ENCODE measurements around the gene RNPEPL1. TPM values are rescaled to one million over a fixed set of nuclear protein-coding genes. Genes with fewer than 3 reads are reported as not detected.
"Not testable (repeated sequence)": the region's sequence is repeated elsewhere in the genome, so short reads cannot be mapped to it uniquely, and the experiment has no call there.

RNPEPL1 gene
- total RNA-seq, 4 donors from 2014 or later: 49.1 to 127 (median 55.5) TPM

DNA sequence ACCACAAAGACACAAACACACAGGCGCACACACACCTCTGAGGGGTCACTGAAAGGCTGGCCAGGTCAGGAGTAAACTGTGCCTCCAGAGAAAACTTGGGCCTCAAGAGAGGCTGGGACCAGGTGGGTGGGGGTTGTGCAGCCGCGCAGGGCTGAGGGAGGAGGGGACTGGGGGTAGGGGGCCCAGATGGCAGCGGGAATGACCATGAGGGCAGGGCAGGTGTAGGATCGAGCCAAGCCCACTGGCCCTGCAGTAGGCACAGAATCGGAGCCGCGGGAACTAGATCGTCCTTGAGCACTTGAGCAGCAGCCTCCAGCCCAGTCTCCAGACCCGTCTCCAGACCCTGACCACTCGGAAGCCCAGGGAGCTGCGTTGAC is 47.3 kb upstream of the RNPEPL1 start:
- H3K36me3 ChIP-seq: peaks cover 0 to 42% of the 10 kb centered on the region in 2 donors
- ATAC-seq: no peak
- H3K4me1 ChIP-seq: peaks cover 0 to 17% (median 11%) of the 10 kb centered on the region in 3 donors
- no peaks in the 10 kb centered on the region for H3K9me3 ChIP-seq
- H3K4me3 ChIP-seq: no peak overlapping the region
- TF ChIP-seq POLR2AphosphoS5 (IDR thresholded peaks at IDR 0.05) (no peak), EP300 (IDR thresholded peaks at IDR 0.05) (no peak), POLR2A (IDR thresholded peaks at IDR 0.05) (no peak)
- TF ChIP-seq, protein P1, sequence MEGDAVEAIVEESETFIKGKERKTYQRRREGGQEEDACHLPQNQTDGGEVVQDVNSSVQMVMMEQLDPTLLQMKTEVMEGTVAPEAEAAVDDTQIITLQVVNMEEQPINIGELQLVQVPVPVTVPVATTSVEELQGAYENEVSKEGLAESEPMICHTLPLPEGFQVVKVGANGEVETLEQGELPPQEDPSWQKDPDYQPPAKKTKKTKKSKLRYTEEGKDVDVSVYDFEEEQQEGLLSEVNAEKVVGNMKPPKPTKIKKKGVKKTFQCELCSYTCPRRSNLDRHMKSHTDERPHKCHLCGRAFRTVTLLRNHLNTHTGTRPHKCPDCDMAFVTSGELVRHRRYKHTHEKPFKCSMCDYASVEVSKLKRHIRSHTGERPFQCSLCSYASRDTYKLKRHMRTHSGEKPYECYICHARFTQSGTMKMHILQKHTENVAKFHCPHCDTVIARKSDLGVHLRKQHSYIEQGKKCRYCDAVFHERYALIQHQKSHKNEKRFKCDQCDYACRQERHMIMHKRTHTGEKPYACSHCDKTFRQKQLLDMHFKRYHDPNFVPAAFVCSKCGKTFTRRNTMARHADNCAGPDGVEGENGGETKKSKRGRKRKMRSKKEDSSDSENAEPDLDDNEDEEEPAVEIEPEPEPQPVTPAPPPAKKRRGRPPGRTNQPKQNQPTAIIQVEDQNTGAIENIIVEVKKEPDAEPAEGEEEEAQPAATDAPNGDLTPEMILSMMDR (IDR thresholded peaks at IDR 0.05): no peak
- WGBS, 2 donors (ENCODE audit: low coverage in 1 of 2): 80 to 91% methylated on average over 2 to 9 of the region's 12 CpGs
- no peak overlapping the region for H3K27ac ChIP-seq
- H3K27me3 ChIP-seq: peaks cover 19% of the 10 kb centered on the region

DNA sequence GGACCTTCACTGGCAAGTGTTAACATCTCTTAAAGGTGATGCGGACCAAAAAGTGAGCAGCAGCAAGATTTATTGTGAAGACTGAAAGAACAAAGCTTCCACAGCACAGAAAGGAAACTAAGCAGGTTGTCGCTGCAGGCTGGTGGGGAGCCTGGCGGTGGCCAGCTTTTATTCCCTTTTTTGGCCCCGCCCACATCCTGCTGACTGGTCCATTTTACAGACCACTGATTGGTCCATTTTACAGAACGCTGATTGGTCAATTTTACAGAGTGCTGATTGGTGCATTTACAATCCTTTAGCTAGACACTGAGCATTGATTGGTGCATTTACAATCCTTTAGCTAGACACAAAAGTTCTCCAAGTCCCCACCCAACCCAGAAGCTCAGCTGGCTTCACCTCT is 46.4 kb upstream of the RNPEPL1 start:
- Histone ChIP-seq H3K4me1 (peaks cover 0 to 17% (median 11%) of the 10 kb centered on the region in 3 donors), H3K27me3 (peaks cover 19% of the 10 kb centered on the region), H3K36me3 (peaks cover 0 to 48% of the 10 kb centered on the region in 2 donors)
- not testable (repeated sequence) for H3K9me3 ChIP-seq, H3K27ac ChIP-seq, H3K4me3 ChIP-seq, ATAC-seq
- 92 to 93% methylated on average over 5 of the region's 5 CpGs for WGBS, 2 donors (ENCODE audit: low coverage in 1 of 2)

DNA sequence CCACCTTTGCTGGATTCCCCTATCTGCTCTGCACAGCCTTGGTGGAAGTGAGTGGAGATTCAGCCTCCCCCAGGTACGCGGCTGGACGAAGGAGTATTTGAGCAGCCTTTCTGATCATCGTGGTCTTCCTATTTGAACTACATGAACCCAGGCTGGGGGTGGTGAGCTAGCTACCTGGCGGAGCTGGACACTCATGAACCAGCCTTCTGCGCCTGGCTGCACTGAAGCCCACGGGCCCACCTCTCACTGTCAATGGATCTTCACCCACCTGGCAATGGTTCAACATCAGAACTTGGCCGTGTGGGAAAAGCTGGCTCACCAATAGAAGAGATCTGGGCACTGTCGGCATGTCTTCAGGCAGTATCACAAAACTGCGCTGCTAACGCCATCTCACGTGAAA is 45.9 kb upstream of the RNPEPL1 start:
- no peak for TF ChIP-seq EP300 (IDR thresholded peaks at IDR 0.05)
- no peak for TF ChIP-seq POLR2AphosphoS5 (IDR thresholded peaks at IDR 0.05)
- no peak for TF ChIP-seq POLR2A (IDR thresholded peaks at IDR 0.05)
- TF ChIP-seq, protein P1 (IDR thresholded peaks at IDR 0.05): no peak
- Histone ChIP-seq H3K4me1 (peaks cover 0 to 17% (median 11%) of the 10 kb centered on the region in 3 donors), H3K36me3 (peaks cover 0 to 48% of the 10 kb centered on the region in 2 donors), H3K9me3 (no peaks in the 10 kb centered on the region), H3K4me3 (no peak overlapping the region), H3K27ac (no peak overlapping the region), H3K27me3 (peaks cover 18% of the 10 kb centered on the region)
- 73 to 76% methylated on average over 2 to 4 of the region's 12 CpGs for WGBS, 2 donors (ENCODE audit: low coverage in 1 of 2)
- ATAC-seq: no peak

DNA sequence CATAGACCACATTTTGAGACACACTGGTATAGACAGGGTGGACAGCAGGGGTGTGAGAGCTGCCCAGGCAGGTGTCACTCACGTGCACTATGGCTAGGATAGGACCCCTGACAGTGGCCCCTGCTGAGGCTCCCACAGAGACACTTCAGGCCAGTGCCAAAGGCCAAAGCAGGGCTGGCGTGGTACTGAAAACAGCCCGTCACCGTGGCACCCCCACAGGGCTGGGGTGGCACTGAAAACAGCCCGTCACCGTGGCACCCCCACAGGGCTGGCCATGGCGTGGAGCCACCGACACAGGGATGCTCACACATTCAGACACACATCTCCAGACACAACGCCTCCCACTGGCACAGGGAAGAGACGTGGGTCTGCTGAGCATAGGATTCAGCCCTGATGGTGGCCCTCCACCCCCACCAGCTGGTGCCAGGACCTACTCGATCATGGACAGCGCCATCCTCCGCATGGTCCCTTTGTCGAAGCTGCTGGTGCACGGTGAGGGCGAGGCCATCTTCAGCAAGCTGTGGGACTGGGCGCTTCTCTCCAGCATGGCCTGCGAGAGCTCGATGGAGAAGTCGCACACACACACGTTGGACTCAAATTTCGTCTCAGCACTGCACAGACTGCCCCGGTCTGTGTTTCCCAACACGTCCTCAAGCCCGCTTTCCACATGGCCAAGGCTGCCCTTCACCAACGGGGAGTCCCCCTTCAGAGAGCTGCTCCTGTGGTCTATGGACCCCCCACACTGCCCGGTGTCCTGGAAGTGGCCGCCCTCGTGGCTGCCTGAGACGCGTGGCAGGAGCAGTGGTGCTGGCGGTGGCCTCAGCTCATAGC is 44.6 kb upstream of the RNPEPL1 start:
- peaks cover 0 to 53% of the 10 kb centered on the region in 2 donors for H3K36me3 ChIP-seq
- 96% methylated on average over 5 of the region's 32 CpGs; no CpG with 5 or more reads in 1 of the 2 donors for WGBS, 2 donors (ENCODE audit: low coverage in 1 of 2)

DNA sequence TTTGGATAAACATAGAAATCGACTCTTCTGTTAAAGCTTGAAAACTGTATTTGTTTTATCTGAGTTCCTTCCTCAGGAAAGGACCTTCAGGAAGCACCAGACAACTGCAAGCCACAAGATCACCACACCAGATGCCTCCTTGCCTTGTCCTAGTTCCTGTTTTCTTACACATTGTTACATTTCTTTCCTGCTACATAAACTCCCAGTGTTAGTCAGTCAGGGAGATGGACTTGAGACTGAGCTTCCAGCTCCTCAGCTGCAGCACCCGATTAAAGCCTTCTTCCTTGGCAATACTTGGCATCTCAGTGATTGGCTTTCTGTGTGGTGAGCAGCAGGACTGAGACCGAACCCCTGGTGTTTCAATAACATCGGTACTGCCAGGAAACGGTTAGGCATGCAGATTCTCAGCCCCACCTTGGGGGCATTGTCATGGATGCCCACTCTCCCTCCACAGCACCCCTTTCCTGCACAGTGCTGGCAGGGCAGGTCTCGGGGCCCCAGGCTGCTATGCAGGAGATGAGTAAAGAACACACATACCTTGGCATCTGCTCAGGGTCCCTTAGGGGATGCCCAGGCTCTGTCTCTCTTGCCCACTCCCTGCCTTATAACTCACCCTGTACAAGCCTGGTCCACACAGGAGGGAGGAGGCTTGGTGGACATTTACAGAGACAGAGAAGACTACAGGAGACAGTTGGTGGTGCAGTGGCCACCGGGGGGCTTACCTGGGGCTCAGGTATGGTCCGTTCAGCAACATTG is 43.1 kb upstream of the RNPEPL1 start:
- peaks cover 0 to 5% (median 2%) of the 10 kb centered on the region in 3 donors for H3K4me1 ChIP-seq
- peaks cover 11% of the 10 kb centered on the region for H3K27me3 ChIP-seq
- no peak for TF ChIP-seq POLR2AphosphoS5 (IDR thresholded peaks at IDR 0.05)
- TF ChIP-seq EP300 (IDR thresholded peaks at IDR 0.05): no peak
- TF ChIP-seq, protein P1 (IDR thresholded peaks at IDR 0.05): no peak
- no peak for TF ChIP-seq POLR2A (IDR thresholded peaks at IDR 0.05)
- no peaks in the 10 kb centered on the region for H3K9me3 ChIP-seq
- peaks cover 0 to 68% of the 10 kb centered on the region in 2 donors for H3K36me3 ChIP-seq
- no peak overlapping the region for H3K27ac ChIP-seq
- H3K4me3 ChIP-seq: no peak overlapping the region
- ATAC-seq: no peak
- WGBS, 2 donors (ENCODE audit: low coverage in 1 of 2): 75 to 78% methylated on average over 1 to 4 of the region's 8 CpGs

More for the DNA sequence above, 44.6 kb upstream of the RNPEPL1 start:
- H3K27ac ChIP-seq: no peak overlapping the region
- no peak overlapping the region for H3K4me3 ChIP-seq
- H3K27me3 ChIP-seq: peaks cover 13% of the 10 kb centered on the region
- no peak for ATAC-seq
- no peaks in the 10 kb centered on the region for H3K9me3 ChIP-seq
- H3K4me1 ChIP-seq: peaks cover 0 to 17% (median 11%) of the 10 kb centered on the region in 3 donors
- TF ChIP-seq POLR2A (IDR thresholded peaks at IDR 0.05) (no peak), EP300 (IDR thresholded peaks at IDR 0.05) (no peak), POLR2AphosphoS5 (IDR thresholded peaks at IDR 0.05) (no peak)
- TF ChIP-seq, protein P1 (IDR thresholded peaks at IDR 0.05): no peak
